Measurements from ENCODE around the gene NGRN. TPM values are rescaled to one million over a fixed set of nuclear protein-coding genes. Genes with fewer than 3 reads are reported as not detected.
A peak's percentile ranks its signal among the peaks of the same experiment; 100 is the strongest.
"Not testable (repeated sequence)": the region's sequence is repeated elsewhere in the genome, so short reads cannot be mapped to it uniquely, and the experiment has no call there.

The NGRN gene
- total RNA-seq, 2 donors from 2014 or later, result 115 to 131 TPM

DNA sequence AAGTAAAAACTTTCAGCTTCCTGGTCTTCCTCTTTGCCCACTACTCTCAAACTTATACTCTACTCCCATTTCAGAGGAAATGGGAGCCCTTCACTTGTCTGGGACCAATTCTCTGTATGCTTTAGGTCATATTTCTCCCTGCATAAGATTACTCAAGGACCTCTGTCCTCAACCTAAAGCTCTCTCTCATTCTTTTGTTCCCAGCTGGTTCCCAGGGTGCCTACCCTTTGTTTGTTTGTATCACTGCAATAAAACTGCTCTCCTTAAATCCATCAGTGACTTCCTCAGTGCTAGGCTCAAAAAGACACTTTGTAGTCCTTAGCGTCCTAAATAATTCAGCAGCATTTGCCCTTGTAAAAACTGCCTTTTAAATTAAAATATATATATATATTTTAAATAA, 2.9 kb downstream of the NGRN start:
- DNase-seq (no peak), ATAC-seq (no peak)
- intact Hi-C loops (cut with DNase I), result loop anchor here in 1 of 2 donors (10.0 kb wide), 1 partner anchor 374 kb away; the partner anchor contains the start of gene AP3S2

DNA sequence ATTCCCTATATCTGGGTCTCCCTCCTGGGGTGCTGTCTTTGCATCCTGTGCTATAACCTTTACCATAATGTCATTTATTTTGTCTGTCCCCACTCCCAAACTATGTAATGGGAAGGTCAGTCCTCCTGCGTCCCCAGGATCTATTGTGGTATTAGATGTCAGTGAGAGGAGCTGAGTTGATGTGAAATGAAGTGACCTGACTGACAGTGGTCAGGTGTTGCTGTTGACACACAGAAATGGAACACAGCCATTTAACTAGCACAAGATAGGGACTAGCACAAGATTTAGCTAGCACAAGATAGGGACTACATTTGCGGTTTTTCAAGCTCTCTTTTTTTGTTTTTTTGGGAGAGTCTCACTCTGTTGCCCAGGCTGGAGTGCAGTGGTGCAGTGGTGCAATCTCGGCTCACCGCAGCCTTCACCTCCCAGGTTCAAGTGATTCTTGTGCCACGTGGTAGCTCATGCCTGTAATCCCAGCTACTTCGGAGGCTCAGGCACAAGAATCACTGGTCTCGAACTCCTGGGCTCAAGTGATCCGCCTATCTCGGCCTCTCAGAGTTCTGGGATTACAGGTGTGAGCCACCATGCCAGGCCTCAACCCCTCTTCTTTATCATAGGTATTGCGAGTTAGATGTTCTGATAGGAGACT, 5.2 kb downstream of the NGRN start:
- intact Hi-C loops (cut with DNase I), result no loop called here
- ATAC-seq, result no peak
- DNase-seq, result no peak

GRCh38 chr15:90271459-90272166, 6.1 kb downstream of the NGRN start:
- intact Hi-C loops (cut with DNase I), result no loop called here
- DNase-seq (no peak), ATAC-seq (peak; percentile 36 to 39)

GRCh38 chr15:90278467-90278866, 13.0 kb downstream of the NGRN start:
- intact Hi-C loops (cut with DNase I); ATAC-seq; DNase-seq: not testable (repeated sequence)

DNA sequence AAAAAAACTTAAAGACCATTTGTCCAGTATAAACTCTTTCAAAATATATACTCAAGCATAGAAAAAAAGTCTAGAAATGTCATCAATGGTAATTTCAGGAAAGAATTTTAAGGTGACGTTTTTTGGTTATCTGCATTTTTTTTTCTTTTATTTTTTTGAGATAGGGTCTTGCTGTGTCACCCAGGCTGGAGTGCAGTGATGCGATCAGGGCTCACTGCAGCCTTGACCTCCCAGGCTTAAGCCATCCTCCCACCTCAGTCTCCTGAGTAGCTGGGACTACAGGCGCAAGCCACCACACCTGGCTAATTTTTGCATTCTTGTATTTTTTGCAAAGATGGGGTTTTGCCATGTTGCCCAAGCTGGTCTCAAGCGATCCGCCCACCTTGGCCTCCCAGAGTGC, 15.3 kb downstream of the NGRN start:
- DNase-seq; intact Hi-C loops (cut with DNase I); ATAC-seq: not testable (repeated sequence)

DNA sequence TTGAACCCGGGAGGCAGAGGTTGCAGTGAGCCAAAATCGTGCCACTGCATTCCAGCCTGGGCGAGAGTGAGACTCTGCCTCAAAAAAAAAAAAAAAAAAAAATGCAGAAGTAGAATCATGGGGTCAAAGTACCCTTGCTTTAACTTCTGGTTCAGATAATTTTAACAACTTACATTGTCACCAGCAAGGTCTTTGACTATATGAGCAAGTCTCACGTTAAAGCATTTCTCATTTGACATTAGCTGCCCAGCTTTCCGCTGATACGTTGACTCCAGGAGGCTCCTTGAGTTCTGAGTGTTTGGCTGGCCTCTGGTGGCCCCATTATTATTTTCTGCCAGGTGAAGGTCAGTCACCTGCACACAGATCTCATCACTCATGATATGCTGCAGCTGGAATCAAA, 16.2 kb downstream of the NGRN start:
- ATAC-seq; DNase-seq; intact Hi-C loops (cut with DNase I): not testable (repeated sequence)

DNA sequence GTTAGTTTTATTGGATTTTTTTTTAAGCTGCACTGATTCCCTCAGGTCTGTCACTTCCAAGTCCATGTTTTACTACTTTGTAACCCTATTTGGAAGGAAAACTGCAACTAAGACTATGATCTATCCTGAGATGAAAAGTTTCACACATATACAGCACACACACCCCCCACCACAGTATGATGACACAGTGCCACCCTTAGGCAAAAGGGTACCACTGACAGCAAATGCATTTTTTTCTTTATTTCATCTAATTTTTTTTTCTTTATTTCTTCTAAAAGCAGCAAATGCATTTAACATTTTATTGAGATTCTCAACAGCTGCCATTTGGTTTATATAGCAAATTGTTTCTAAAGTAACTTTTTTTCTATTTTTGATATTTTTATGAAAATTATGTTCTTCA, 21.2 kb downstream of the NGRN start:
- ATAC-seq (peak in 1 of 2 donors; percentile 42), DNase-seq (no peak)
- intact Hi-C loops (cut with DNase I), result no loop called here

GRCh38 chr15:90287101-90287500, 21.6 kb downstream of the NGRN start:
- intact Hi-C loops (cut with DNase I), result no loop called here
- ATAC-seq (no peak), DNase-seq (no peak)

- ATAC-seq, result no peak
- DNase-seq, result no peak
These were observed 22.5 kb downstream of the NGRN start for GRCh38 chr15:90287946-90288345.

GRCh38 chr15:90291679-90292356, 26.3 kb downstream of the NGRN start:
- ATAC-seq (no peak), DNase-seq (no peak)

More at GRCh38 chr15:90287946-90288345, 22.5 kb downstream of the NGRN start:
- intact Hi-C loops (cut with DNase I), result no loop called here

GRCh38 chr15:90293040-90293810, 27.8 kb downstream of the NGRN start:
- ATAC-seq, result peak in 1 of 2 donors; percentile 40

More at GRCh38 chr15:90291679-90292356, 26.3 kb downstream of the NGRN start:
- intact Hi-C loops (cut with DNase I), result no loop called here

GRCh38 chr15:90294159-90294558, 28.7 kb downstream of the NGRN start:
- intact Hi-C loops (cut with DNase I), result no loop called here
- ATAC-seq (no peak), DNase-seq (no peak)

More at GRCh38 chr15:90293040-90293810, 27.8 kb downstream of the NGRN start:
- intact Hi-C loops (cut with DNase I), result not testable (repeated sequence)
- DNase-seq, result peak; percentile 77

DNA sequence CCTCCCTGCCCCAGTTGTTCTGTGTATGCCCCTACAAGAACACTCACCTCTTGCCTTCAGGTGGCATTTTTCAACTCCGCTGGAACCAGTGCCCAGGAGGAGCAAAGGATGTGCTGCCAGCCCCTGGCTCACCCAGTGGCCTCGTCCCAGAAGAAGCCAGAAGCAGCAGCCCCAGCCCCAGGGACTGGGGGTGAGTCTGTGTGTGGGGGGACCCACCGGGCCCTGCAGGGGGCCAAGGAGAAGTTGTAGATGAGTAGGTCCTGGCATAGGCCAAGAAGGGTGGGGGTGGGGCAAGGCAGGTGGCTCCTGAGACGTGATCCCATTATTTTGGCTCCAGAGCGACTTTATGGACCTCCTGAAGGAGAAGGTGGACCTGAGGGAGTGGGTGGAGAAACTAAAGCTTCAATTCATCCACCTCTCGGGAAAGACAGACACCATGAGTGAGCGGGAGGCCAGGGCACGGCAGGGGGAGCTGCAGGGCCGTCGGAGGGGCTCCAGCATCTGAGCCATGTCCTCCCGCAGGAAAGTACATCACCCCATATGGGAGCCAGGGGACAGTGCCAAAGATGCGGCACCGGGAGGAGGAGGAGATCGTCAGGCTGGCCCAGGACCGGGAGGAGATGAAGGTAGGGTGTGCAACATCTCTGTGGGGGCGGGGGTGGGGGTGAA, 29.3 kb downstream of the NGRN start:
- DNase-seq, result no peak
- peak in 1 of 2 donors; percentile 41 for ATAC-seq
- intact Hi-C loops (cut with DNase I), result no loop called here

DNA sequence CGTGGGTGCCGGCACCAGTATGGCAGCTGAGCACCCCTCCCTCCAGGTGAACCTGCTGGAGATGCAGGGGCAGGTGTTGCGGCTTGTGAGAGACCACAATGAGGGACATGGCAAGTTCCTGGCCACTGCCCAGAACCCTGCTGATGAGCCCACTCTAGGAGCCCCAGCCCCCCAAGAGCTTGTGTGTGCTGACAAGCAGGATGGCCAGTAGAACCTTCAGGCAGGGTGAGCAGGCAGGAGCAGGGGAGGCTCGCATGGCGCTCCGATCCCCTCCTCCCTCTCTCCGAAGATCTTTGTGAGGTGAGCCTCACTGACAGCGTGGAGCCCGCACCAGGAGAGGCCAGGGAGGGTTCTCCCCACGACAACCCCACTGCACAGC, 29.8 kb downstream of the NGRN start:
- ATAC-seq, result peak in 1 of 2 donors; percentile 30
- intact Hi-C loops (cut with DNase I), result no loop called here
- DNase-seq, result no peak

DNA sequence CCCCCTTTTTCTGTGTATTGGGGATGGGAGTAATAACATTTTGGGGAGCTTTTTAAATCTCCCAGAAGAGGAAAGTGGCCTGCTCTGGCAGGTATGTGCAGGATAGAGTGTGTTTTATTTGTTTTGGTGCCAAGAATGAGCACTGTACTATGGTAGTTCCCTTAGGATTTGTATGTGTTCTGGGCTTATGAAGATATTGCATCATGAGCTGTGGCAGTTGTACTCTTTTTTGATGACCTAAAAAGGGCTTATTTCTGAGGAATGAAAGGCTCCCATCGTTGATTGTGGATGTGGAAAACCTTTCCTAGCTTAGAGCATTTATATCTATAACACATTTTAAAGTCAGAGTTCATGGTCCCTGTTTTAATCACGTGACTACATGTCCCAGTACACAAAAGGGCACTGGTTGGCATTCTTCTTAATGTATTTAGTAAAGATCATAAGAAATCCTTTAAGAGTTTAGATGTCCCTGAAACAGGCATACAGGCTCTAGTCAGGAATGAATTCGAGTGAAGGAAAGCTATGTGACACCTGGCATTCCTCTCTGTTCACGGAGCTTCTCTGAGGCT, 30.9 kb downstream of the NGRN start:
- intact Hi-C loops (cut with DNase I); ATAC-seq; DNase-seq: not testable (repeated sequence)

DNA sequence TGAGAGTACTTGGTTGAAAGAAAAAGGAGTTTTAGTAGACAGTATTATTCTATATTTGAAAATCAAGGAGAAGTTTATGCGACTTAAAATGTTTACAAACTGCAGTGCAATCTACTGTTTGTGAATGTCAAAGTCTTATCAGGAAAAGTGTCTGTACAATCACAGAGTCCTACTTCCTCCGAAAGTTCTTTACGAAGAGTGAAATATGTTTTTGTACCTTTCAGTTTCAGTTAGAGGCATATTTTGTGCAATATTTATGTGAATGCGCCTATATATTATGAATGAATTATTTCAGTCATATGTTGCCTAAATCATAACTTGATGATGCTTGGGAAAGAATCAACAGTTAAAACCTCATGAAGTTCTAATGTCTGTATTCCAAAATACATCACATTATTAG, 31.5 kb downstream of the NGRN start:
- no peak for ATAC-seq
- no peak for DNase-seq
- intact Hi-C loops (cut with DNase I), result no loop called here

DNA sequence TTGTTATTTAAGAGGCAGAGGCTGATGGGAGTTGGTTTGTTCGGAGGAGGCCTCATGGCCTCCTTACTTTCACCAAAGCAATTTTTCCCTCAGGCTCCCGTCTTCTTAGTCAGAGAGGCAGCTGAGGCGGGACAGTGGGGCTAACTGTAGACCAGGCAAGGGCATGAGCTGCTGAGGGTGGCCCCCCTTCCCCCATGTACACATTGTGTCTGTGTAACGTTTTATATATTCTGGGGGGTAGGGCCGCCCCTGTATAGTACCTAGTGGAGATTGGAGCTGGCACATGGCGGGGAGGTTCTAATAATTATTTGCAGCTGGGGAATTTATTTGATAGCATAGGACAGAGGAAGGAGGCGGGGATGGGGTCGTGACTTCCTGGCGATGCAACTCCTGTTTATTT, 35.1 kb downstream of the NGRN start:
- no peak for DNase-seq
- peak in 1 of 2 donors; percentile 34 for ATAC-seq
- intact Hi-C loops (cut with DNase I), result no loop called here

DNA sequence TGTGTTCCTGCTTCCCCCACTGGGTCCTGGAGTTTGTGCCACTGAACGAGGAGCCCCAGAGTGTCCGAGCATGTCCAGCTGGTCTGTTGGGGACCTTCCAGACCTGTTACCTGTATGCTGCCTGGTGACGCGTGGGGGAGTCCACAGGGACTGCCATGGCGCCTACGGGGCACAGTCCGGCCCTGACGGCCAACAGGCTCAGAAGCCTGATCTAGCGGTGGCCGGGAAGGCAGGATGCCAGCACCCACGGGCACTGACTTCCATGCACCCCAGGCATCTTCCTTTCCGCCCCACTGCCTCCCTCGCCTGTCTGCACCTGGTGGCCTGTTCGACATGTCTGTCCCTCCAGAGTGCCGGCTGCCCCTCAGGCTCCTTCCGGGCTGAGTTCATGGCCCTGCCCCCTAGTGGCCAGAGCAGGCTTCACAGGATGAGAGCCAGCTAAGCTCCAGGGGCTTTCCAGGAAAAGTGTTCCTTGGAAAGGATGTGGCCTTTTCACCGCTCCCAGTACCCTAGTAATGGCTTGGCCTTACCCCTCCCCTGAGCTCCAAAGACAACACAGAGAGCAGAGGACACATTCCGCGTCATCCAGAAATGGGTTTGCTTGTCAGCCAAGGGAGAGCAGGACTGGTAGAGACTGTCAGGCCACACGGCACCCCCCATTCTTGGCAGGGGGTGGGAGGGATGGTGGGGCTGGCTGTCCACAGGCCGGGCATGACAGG, 35.7 kb downstream of the NGRN start:
- ATAC-seq (peak; percentile 75 to 76), DNase-seq (peak; percentile 79)
- intact Hi-C loops (cut with DNase I), result no loop called here
